Fibroblast of pulmonary artery (primary cell): ENCODE data around the gene ZBTB8OS.
"Not testable (repeated sequence)": the region's sequence is repeated elsewhere in the genome, so short reads cannot be mapped to it uniquely, and the experiment has no call there.

ENCODE experiments used
- DNase-seq: peaks from one replicate; pipeline ENCODE4 v3.0.0-alpha.2; 2010; ENCODE audit warnings: low read depth
- H3K4me3 ChIP-seq: replicated peaks from 2 replicates; pipeline ENCODE4 v1.5.1; 2011; ENCODE audit warnings: low read depth, mild to moderate bottlenecking, control low read depth, low read length, moderate library complexity
- CTCF ChIP-seq: IDR thresholded peaks from 2 replicates; pipeline ENCODE4 v1.5.1; 2011; ENCODE audit warnings: mild to moderate bottlenecking, control low read depth, low read length, inconsistent platforms; ENCODE audit errors: missing control alignments

The ZBTB8OS gene

GRCh38 chr1:32650248-32650751, at the start of gene ZBTB8OS:
TSS of gene ZBTB8OS (minus strand) at chr1:32650550. CDS start at chr1:32650529, 21 bp downstream.
- H3K4me3 ChIP-seq, result peak within 1 kb of the TSS; percentile 95
- TF ChIP-seq CTCF, result no peak
- DNase-seq, result peak; percentile 95

GRCh38 chr1:32696996-32697395, 46.6 kb upstream of the ZBTB8OS start:
- not testable (repeated sequence) for H3K4me3 ChIP-seq, DNase-seq

- DNase-seq, result no peak
- no peak overlapping the region for H3K4me3 ChIP-seq
- no peak for TF ChIP-seq CTCF
These were observed 45.7 kb upstream of the ZBTB8OS start for GRCh38 chr1:32696041-32696440.

- peak; percentile 64 for DNase-seq
- TF ChIP-seq CTCF, result no peak
- H3K4me3 ChIP-seq, result no peak overlapping the region
These were observed 45.0 kb upstream of the ZBTB8OS start for GRCh38 chr1:32695098-32695904.

GRCh38 chr1:32693455-32694174, 43.3 kb upstream of the ZBTB8OS start:
- DNase-seq, result no peak
- no peak overlapping the region for H3K4me3 ChIP-seq
- no peak for TF ChIP-seq CTCF

GRCh38 chr1:32686387-32686786, 36.0 kb upstream of the ZBTB8OS start:
- H3K4me3 ChIP-seq, result no peak overlapping the region
- no peak for TF ChIP-seq CTCF
- no peak for DNase-seq

GRCh38 chr1:32685498-32685897, 35.1 kb upstream of the ZBTB8OS start:
- no peak for TF ChIP-seq CTCF
- no peak overlapping the region for H3K4me3 ChIP-seq
- no peak for DNase-seq
